ENCODE results near the gene METTL27. TPM values are rescaled to one million over a fixed set of nuclear protein-coding genes. Genes with fewer than 3 reads are reported as not detected.

METTL27 gene
- total RNA-seq, 1 donor from 2014 or later, result 0.26 TPM

DNA sequence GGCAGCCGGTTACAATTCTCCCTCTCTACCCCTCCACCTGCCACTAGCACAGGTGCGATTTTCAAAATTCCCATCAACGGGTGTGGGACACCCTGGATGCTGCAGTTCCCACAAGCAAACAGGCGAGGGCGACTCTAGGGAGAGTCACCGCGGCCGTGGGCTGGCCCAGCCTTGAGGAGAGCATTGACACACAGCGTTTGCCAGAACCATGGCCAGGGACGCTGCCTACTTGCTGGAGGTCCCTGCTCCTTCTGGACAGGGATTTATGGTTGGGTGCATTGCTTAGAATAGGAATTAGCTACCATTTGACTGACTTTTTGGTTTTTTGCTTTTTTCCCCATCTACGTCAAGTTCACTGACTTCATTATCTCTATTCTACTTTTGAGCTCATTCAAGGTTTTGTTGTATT, 30.6 kb downstream of the METTL27 start:
- H3K27me3 ChIP-seq (ENCODE audit: control insufficient read depth, insufficient read depth, low read length), result no peaks in the 10 kb centered on the region
- TF ChIP-seq, protein P1, sequence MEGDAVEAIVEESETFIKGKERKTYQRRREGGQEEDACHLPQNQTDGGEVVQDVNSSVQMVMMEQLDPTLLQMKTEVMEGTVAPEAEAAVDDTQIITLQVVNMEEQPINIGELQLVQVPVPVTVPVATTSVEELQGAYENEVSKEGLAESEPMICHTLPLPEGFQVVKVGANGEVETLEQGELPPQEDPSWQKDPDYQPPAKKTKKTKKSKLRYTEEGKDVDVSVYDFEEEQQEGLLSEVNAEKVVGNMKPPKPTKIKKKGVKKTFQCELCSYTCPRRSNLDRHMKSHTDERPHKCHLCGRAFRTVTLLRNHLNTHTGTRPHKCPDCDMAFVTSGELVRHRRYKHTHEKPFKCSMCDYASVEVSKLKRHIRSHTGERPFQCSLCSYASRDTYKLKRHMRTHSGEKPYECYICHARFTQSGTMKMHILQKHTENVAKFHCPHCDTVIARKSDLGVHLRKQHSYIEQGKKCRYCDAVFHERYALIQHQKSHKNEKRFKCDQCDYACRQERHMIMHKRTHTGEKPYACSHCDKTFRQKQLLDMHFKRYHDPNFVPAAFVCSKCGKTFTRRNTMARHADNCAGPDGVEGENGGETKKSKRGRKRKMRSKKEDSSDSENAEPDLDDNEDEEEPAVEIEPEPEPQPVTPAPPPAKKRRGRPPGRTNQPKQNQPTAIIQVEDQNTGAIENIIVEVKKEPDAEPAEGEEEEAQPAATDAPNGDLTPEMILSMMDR (IDR thresholded peaks at IDR 0.05; ENCODE audit: insufficient read depth, low read length, severe bottlenecking), result peak; percentile 90
- FAIRE-seq, result no peak
- peak; percentile 54 for DNase-seq (ENCODE audit: low read depth)
- H3K36me3 ChIP-seq (ENCODE audit: control insufficient read depth, insufficient read depth, low read length), result no peaks in the 10 kb centered on the region
- H3K4me3 ChIP-seq (ENCODE audit: low read depth, low read length), result no peak overlapping the region

DNA sequence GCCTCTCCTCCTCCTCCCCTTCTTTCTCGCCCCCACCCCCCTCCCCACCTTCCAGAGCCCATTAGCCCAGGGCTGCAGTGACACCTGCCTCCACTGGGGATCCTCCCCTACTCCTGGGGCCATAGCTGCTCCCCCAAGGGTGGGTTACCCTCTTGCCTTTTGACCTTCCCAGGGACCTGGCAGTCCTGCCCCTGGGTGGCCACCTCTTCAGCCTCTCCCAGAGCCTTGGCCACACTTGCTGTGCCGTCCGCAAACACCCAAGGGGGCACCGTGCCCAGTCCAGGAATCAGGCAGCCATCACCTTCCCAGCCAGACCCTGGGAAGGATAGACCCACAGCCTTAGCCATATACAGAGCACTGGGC, 31.3 kb downstream of the METTL27 start:
- FAIRE-seq, result no peak
- no peak for DNase-seq (ENCODE audit: low read depth)
- TF ChIP-seq, protein P1 (IDR thresholded peaks at IDR 0.05; ENCODE audit: insufficient read depth, low read length, severe bottlenecking), result no peak
- Histone ChIP-seq H3K36me3 (ENCODE audit: control insufficient read depth, insufficient read depth, low read length) (no peaks in the 10 kb centered on the region), H3K4me3 (ENCODE audit: low read depth, low read length) (no peak overlapping the region), H3K27me3 (ENCODE audit: control insufficient read depth, insufficient read depth, low read length) (no peaks in the 10 kb centered on the region)

DNA sequence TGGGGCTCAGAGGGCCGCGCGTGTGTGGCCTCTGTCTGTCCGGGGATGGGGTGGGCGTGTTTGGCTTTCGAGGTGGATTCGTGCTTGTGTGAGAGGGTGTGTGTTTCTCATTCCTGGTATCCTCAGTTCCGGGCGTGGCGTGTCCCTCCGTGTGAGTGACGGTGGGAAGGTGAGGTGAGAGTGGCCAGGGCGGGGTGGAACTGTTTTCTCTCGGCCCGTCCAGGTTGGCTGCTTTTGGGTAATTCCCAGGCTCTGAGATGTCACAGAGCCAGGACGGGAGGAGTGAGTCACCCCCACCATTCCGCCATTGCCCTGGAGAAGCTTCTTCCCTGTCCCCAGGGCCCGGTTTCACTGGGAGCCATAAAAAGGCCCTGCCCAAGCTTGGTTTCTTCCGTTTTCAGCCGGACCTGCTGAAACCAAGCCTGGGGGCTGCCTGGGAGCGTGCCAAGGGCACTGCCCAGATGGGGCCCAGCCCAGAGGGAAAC, 32.8 kb downstream of the METTL27 start:
- Histone ChIP-seq H3K4me3 (ENCODE audit: low read depth, low read length) (no peak overlapping the region), H3K27me3 (ENCODE audit: control insufficient read depth, insufficient read depth, low read length) (no peaks in the 10 kb centered on the region), H3K36me3 (ENCODE audit: control insufficient read depth, insufficient read depth, low read length) (no peaks in the 10 kb centered on the region)
- DNase-seq (ENCODE audit: low read depth) (peak; percentile 37), FAIRE-seq (no peak)
- TF ChIP-seq, protein P1 (IDR thresholded peaks at IDR 0.05; ENCODE audit: insufficient read depth, low read length, severe bottlenecking), result no peak

DNA sequence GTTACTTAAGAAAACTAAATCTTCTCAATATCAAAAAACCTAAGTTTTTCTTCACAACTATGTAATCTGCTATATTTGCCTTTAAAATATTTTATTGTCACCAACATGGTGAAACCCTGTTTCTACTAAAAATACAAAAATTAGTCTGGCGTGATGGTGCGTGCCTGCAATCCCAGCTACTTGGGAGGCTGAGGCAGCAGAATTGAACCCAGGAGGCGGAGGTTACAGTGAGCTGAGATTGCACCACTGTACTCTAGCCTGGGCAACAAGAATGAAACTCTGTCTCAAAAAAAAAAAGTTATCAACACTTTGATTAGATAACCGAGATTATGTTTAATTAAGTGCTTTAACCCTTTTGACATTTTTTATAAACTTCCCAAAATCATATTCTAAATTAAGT, 39.9 kb downstream of the METTL27 start:
- H3K36me3 ChIP-seq (ENCODE audit: control insufficient read depth, insufficient read depth, low read length), result no peaks in the 10 kb centered on the region
- TF ChIP-seq, protein P1 (IDR thresholded peaks at IDR 0.05; ENCODE audit: insufficient read depth, low read length, severe bottlenecking), result no peak
- no peak for DNase-seq (ENCODE audit: low read depth)
- H3K4me3 ChIP-seq (ENCODE audit: low read depth, low read length), result no peak overlapping the region
- no peak for FAIRE-seq
- no peaks in the 10 kb centered on the region for H3K27me3 ChIP-seq (ENCODE audit: control insufficient read depth, insufficient read depth, low read length)

DNA sequence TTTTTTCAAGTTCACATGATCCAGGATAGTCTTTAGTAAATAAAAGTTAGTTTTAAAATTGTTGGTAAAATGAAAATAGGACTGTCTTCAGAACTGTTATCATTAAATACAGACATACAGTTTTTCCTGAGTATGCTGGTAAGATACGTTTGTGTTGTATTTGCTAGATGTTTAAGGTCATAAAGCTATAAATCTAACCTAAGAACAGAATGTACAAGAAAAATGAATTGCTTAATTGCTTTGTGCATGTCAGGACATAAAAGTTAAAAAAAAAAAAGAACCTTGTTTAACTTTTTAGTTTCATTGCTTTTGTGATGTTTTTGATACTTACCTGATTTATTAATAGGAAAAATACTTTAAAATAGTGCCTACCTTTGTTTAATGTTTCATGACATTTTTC, 40.7 kb downstream of the METTL27 start:
- no peaks in the 10 kb centered on the region for H3K36me3 ChIP-seq (ENCODE audit: control insufficient read depth, insufficient read depth, low read length)
- no peak overlapping the region for H3K4me3 ChIP-seq (ENCODE audit: low read depth, low read length)
- H3K27me3 ChIP-seq (ENCODE audit: control insufficient read depth, insufficient read depth, low read length), result no peaks in the 10 kb centered on the region
- TF ChIP-seq, protein P1 (IDR thresholded peaks at IDR 0.05; ENCODE audit: insufficient read depth, low read length, severe bottlenecking), result no peak
- FAIRE-seq (no peak), DNase-seq (ENCODE audit: low read depth) (no peak)

Measured in bronchial epithelial cell (primary cell).